ENCODE measurements around the gene PKD2L1. TPM values are rescaled to one million over a fixed set of nuclear protein-coding genes. Genes with fewer than 3 reads are reported as not detected.

The PKD2L1 gene
- total and polyA plus RNA-seq, 9 of the 15 experiments (the other 6 are each of a cell fraction or from before 2014, with no cell fraction given) = not detected

GRCh38 chr10:100325158-100325557, 4.9 kb downstream of the PKD2L1 start:
- Histone ChIP-seq H3K79me2 (ENCODE audit: control insufficient read depth, insufficient read depth, low read length) (no peaks in the 10 kb centered on the region), H3K36me3 (ENCODE audit: control insufficient read depth, insufficient read depth, low read length) (no peaks in the 10 kb centered on the region), H3K9me3 (replicated peaks; ENCODE audit: control insufficient read depth, insufficient read depth, low read depth, low read length) (no peaks in the 10 kb centered on the region), H3K4me2 (ENCODE audit: insufficient read depth, low read length) (no peak overlapping the region), H3K4me1 (replicated peaks in 1 of 2; ENCODE audit: control insufficient read depth in 2 of 2, insufficient read depth in 2 of 2, low read length in 2 of 2) (no peaks in the 10 kb centered on the region), H3K27ac (ENCODE audit: extremely low read depth, low read depth, low read length) (no peak overlapping the region), H3K4me3 (no peak overlapping the region), H2AFZ (ENCODE audit: low read depth, low read length) (no peak overlapping the region), H3K27me3 (ENCODE audit: control insufficient read depth in 2 of 2, insufficient read depth in 2 of 2, low read length in 2 of 2) (peaks cover 4 to 25% of the 10 kb centered on the region in 2 experiments; a peak in 3 of 5 replicates), H3K9me1 (ENCODE audit: control insufficient read depth, insufficient read depth, low read length) (no peaks in the 10 kb centered on the region), H4K20me1 (replicated peaks; ENCODE audit: control insufficient read depth, insufficient read depth, low read length) (no peaks in the 10 kb centered on the region), H3K9ac (ENCODE audit: insufficient read depth in 1 of 2, low read depth in 2 of 2, low read length in 2 of 2) (no peak overlapping the region)
- in situ Hi-C loops (cut with MboI) (loop anchor here (25.0 kb wide), 1 partner anchor 562 kb away; no protein-coding TSS in a partner anchor), intact Hi-C loops (cut with micrococcal nuclease) (no loop called here)
- peak; percentile 76 for ATAC-seq
- FAIRE-seq = no peak
- peak in 3 of 4 experiments; percentile 24 to 56 (median 49) for DNase-seq (ENCODE audit: extremely low read depth in 1 of 4, low spot score in 3 of 4)
- no TSS peak for BruUV-seq (replicated peaks)
- CTCF ChIA-PET (ENCODE audit: low intra/inter-chr PET ratio) = no interaction called here
- WGBS (ENCODE audit: insufficient coverage, low coverage, missing lambda C conversion rate) = 2% methylated on average over 4 of the region's 7 CpGs
- POLR2A ChIA-PET = interaction anchor here (0.6 kb wide), 1 partner anchor 9 kb away, joined by 10 read pairs; no protein-coding TSS in a partner anchor
- TF ChIP-seq MIER1 (IDR thresholded peaks at IDR 0.05; ENCODE audit: low read depth) (peak; percentile 92), EZH2 (IDR thresholded peaks at IDR 0.05; ENCODE audit: borderline replicate concordance, low read depth, low read length) (no peak), PRMT5 (CRISPR knock-in tag; IDR thresholded peaks at IDR 0.05) (peak; percentile 86; the same call in 1 of the 2 replicates), ZNF280B (CRISPR knock-in tag; IDR thresholded peaks at IDR 0.05) (no peak), AFF1 (IDR thresholded peaks at IDR 0.05; ENCODE audit: low read depth in 1 of 2, partially characterized antibody in 2 of 2) (peak in 1 of 2 experiments; percentile 63), JUND (IDR thresholded peaks at IDR 0.05; ENCODE audit: borderline replicate concordance, low read depth, low read length) (no peak), JUND (tag; IDR thresholded peaks at IDR 0.05; ENCODE audit: borderline replicate concordance, low read depth, low read length) (no peak), DACH1 (IDR thresholded peaks at IDR 0.05; ENCODE audit: partially characterized antibody) (no peak), ZNF830 (CRISPR knock-in tag; IDR thresholded peaks at IDR 0.05) (no peak), ZNF766 (CRISPR knock-in tag; conservative IDR thresholded peaks at IDR 0.05) (0 out of 2 replicates have a peak, but pooled peaks have one; percentile 24), JUN (IDR thresholded peaks at IDR 0.05; ENCODE audit: borderline replicate concordance, low read depth, low read length) (no peak), JUN (CRISPR knock-in tag; IDR thresholded peaks at IDR 0.05; ENCODE audit: borderline replicate concordance) (no peak), EHMT2 (IDR thresholded peaks at IDR 0.05) (peak; percentile 95)
